ENCODE measurements around the gene CCR9. TPM values are rescaled to one million over a fixed set of nuclear protein-coding genes. Genes with fewer than 3 reads are reported as not detected.

The CCR9 gene
- total RNA-seq, 5 donors from 2014 or later (not counting 1 experiment from before 2014, with no cell fraction given) = 2.1 to 10.0 (median 4.2) TPM

GRCh38 chr3:45860481-45860880, 25.9 kb upstream of the CCR9 start:
- no peaks in the 10 kb centered on the region for H3K9me3 ChIP-seq
- Mint-ChIP-seq H3K27me3 (peaks cover 8 to 24% of the 10 kb centered on the region in 2 donors), H3K4me1 (peaks cover 31 to 37% (median 35%) of the 10 kb centered on the region in 3 donors), H3K36me3 (peaks cover 4% of the 10 kb centered on the region), H3K4me3 (no peak overlapping the region), H3K9me3 (peaks cover 3 to 9% (median 8%) of the 10 kb centered on the region in 3 donors), H3K27ac (no peak overlapping the region)
- H3K27me3 ChIP-seq (replicated peaks in 1 of 2; ENCODE audit: control insufficient read depth in 2 of 2, extremely low read depth in 1 of 2, insufficient read depth in 2 of 2, low read length in 1 of 2) = peaks cover 0 to 3% of the 10 kb centered on the region in 2 experiments
- CTCF ChIA-PET = no interaction called here
- DNase-seq = no peak
- POLR2A ChIA-PET = no interaction called here
- H3K4me3 ChIP-seq (ENCODE audit: control insufficient read depth in 1 of 2, extremely low read depth in 1 of 2, low read length in 1 of 2) = no peak overlapping the region
- peaks cover 4 to 19% of the 10 kb centered on the region in 2 experiments for H3K4me1 ChIP-seq (ENCODE audit: control insufficient read depth in 1 of 2, extremely low read depth in 1 of 2, insufficient read depth in 2 of 2, low read length in 2 of 2)
- no peak for ATAC-seq (replicated peaks in 1 of 4)
- H3K27ac ChIP-seq (ENCODE audit: low read length) = no peak overlapping the region
- no peaks in the 10 kb centered on the region for H3K36me3 ChIP-seq (ENCODE audit: control insufficient read depth in 2 of 2, extremely low read depth in 1 of 2, insufficient read depth in 1 of 2, low read length in 1 of 2)
- WGBS (ENCODE audit: insufficient coverage) = no CpG with 5 or more reads among the region's 4 CpGs

GRCh38 chr3:45861043-45861719, 25.2 kb upstream of the CCR9 start:
- peaks cover 0 to 3% of the 10 kb centered on the region in 2 experiments for H3K27me3 ChIP-seq (replicated peaks in 1 of 2; ENCODE audit: control insufficient read depth in 2 of 2, extremely low read depth in 1 of 2, insufficient read depth in 2 of 2, low read length in 1 of 2)
- H3K4me1 ChIP-seq (ENCODE audit: control insufficient read depth in 1 of 2, extremely low read depth in 1 of 2, insufficient read depth in 2 of 2, low read length in 2 of 2) = peaks cover 4 to 22% of the 10 kb centered on the region in 2 experiments
- H3K36me3 Mint-ChIP-seq = peaks cover 4% of the 10 kb centered on the region
- H3K4me3 Mint-ChIP-seq = no peak overlapping the region
- peaks cover 8 to 24% of the 10 kb centered on the region in 2 donors for H3K27me3 Mint-ChIP-seq
- ChIA-PET POLR2A (interaction anchor here (0.6 kb wide), 2 partner anchors 11 to 220 kb away, joined by 3 read pairs; no protein-coding TSS in a partner anchor), CTCF (interaction anchor here (0.6 to 0.9 kb wide), 3 partner anchors 20 to 681 kb away, joined by 3 read pairs; no protein-coding TSS in a partner anchor)
- H3K9me3 Mint-ChIP-seq = peaks cover 3 to 9% (median 8%) of the 10 kb centered on the region in 3 donors
- H3K4me3 ChIP-seq (ENCODE audit: control insufficient read depth in 1 of 2, extremely low read depth in 1 of 2, low read length in 1 of 2) = no peak overlapping the region
- ATAC-seq (replicated peaks in 1 of 4) = no peak
- 50% methylated on average over 1 of the region's 7 CpGs for WGBS (ENCODE audit: insufficient coverage)
- H3K36me3 ChIP-seq (ENCODE audit: control insufficient read depth in 2 of 2, extremely low read depth in 1 of 2, insufficient read depth in 1 of 2, low read length in 1 of 2) = no peaks in the 10 kb centered on the region
- H3K27ac Mint-ChIP-seq = peak overlapping the region; percentile 37 to 72
- H3K9me3 ChIP-seq = no peaks in the 10 kb centered on the region
- peaks cover 31 to 38% (median 36%) of the 10 kb centered on the region in 3 donors for H3K4me1 Mint-ChIP-seq
- no peak for DNase-seq
- H3K27ac ChIP-seq (ENCODE audit: low read length) = no peak overlapping the region

GRCh38 chr3:45864760-45865519, 21.4 kb upstream of the CCR9 start:
- Mint-ChIP-seq H3K4me1 (peaks cover 44 to 51% (median 45%) of the 10 kb centered on the region in 3 donors), H3K27ac (peak overlapping the region in 1 of 2 donors; percentile 23), H3K27me3 (peaks cover 13 to 24% of the 10 kb centered on the region in 2 donors), H3K9me3 (peaks cover 3 to 9% (median 8%) of the 10 kb centered on the region in 3 donors), H3K36me3 (peaks cover 4% of the 10 kb centered on the region), H3K4me3 (peak overlapping the region in 1 of 3 donors; percentile 39)
- H3K9me3 ChIP-seq = no peaks in the 10 kb centered on the region
- WGBS (ENCODE audit: insufficient coverage) = 0% methylated on average over 1 of the region's 8 CpGs
- no peak overlapping the region for H3K27ac ChIP-seq (ENCODE audit: low read length)
- H3K27me3 ChIP-seq (replicated peaks in 1 of 2; ENCODE audit: control insufficient read depth in 2 of 2, extremely low read depth in 1 of 2, insufficient read depth in 2 of 2, low read length in 1 of 2) = peaks cover 0 to 7% of the 10 kb centered on the region in 2 experiments
- CTCF ChIA-PET = interaction anchor here in 1 of 2 donors (1.0 to 1.1 kb wide), 2 partner anchors 23 to 24 kb away, joined by 3 to 4 read pairs; partner anchors contain the start of gene LZTFL1
- peak in 3 of 35 experiments; percentile 9 to 40 (median 21) for DNase-seq
- ATAC-seq (replicated peaks in 1 of 4) = peak; percentile 4 to 61 (median 36)
- POLR2A ChIA-PET = interaction anchor here (0.6 to 1.0 kb wide), 3 partner anchors 22 to 876 kb away, joined by 3 to 4 read pairs (median 3); no protein-coding TSS in a partner anchor
- H3K4me1 ChIP-seq (ENCODE audit: control insufficient read depth in 1 of 2, extremely low read depth in 1 of 2, insufficient read depth in 2 of 2, low read length in 2 of 2) = peaks cover 17 to 33% of the 10 kb centered on the region in 2 experiments
- H3K36me3 ChIP-seq (ENCODE audit: control insufficient read depth in 2 of 2, extremely low read depth in 1 of 2, insufficient read depth in 1 of 2, low read length in 1 of 2) = no peaks in the 10 kb centered on the region
- no peak overlapping the region for H3K4me3 ChIP-seq (ENCODE audit: control insufficient read depth in 1 of 2, extremely low read depth in 1 of 2, low read length in 1 of 2)

GRCh38 chr3:45865563-45865962, 20.8 kb upstream of the CCR9 start:
- H3K9me3 ChIP-seq = no peaks in the 10 kb centered on the region
- H3K27ac ChIP-seq (ENCODE audit: low read length) = no peak overlapping the region
- no peak overlapping the region for H3K4me3 ChIP-seq (ENCODE audit: control insufficient read depth in 1 of 2, extremely low read depth in 1 of 2, low read length in 1 of 2)
- no peaks in the 10 kb centered on the region for H3K36me3 ChIP-seq (ENCODE audit: control insufficient read depth in 2 of 2, extremely low read depth in 1 of 2, insufficient read depth in 1 of 2, low read length in 1 of 2)
- peak overlapping the region in 1 of 3 donors; percentile 39 for H3K4me3 Mint-ChIP-seq
- no peak overlapping the region for H3K27ac Mint-ChIP-seq
- H3K4me1 ChIP-seq (ENCODE audit: control insufficient read depth in 1 of 2, extremely low read depth in 1 of 2, insufficient read depth in 2 of 2, low read length in 2 of 2) = peaks cover 22 to 36% of the 10 kb centered on the region in 2 experiments
- ChIA-PET POLR2A (interaction anchor here in 1 of 2 donors (1.0 kb wide), 1 partner anchor 23 kb away, joined by 3 read pairs; no protein-coding TSS in a partner anchor), CTCF (interaction anchor here in 1 of 2 donors (1.0 to 1.1 kb wide), 2 partner anchors 23 to 24 kb away, joined by 3 to 4 read pairs; partner anchors contain the start of gene LZTFL1)
- WGBS (ENCODE audit: insufficient coverage) = 82% methylated on average over 3 of the region's 6 CpGs
- peaks cover 4% of the 10 kb centered on the region for H3K36me3 Mint-ChIP-seq
- H3K27me3 ChIP-seq (replicated peaks in 1 of 2; ENCODE audit: control insufficient read depth in 2 of 2, extremely low read depth in 1 of 2, insufficient read depth in 2 of 2, low read length in 1 of 2) = peaks cover 0 to 7% of the 10 kb centered on the region in 2 experiments
- ATAC-seq (replicated peaks in 1 of 4) (no peak), DNase-seq (no peak)
- H3K4me1 Mint-ChIP-seq = peaks cover 49 to 56% (median 50%) of the 10 kb centered on the region in 3 donors
- peaks cover 13 to 24% of the 10 kb centered on the region in 2 donors for H3K27me3 Mint-ChIP-seq
- peaks cover 3 to 9% (median 8%) of the 10 kb centered on the region in 3 donors for H3K9me3 Mint-ChIP-seq

GRCh38 chr3:45868213-45868612, 18.1 kb upstream of the CCR9 start:
- no peak overlapping the region for H3K4me3 Mint-ChIP-seq
- H3K9me3 Mint-ChIP-seq = peaks cover 3 to 8% (median 5%) of the 10 kb centered on the region in 3 donors
- Histone ChIP-seq H3K4me3 (ENCODE audit: control insufficient read depth in 1 of 2, extremely low read depth in 1 of 2, low read length in 1 of 2) (no peak overlapping the region), H3K9me3 (no peaks in the 10 kb centered on the region), H3K4me1 (ENCODE audit: control insufficient read depth in 1 of 2, extremely low read depth in 1 of 2, insufficient read depth in 2 of 2, low read length in 2 of 2) (peaks cover 30 to 47% of the 10 kb centered on the region in 2 experiments), H3K27ac (ENCODE audit: low read length) (no peak overlapping the region), H3K27me3 (replicated peaks in 1 of 2; ENCODE audit: control insufficient read depth in 2 of 2, extremely low read depth in 1 of 2, insufficient read depth in 2 of 2, low read length in 1 of 2) (peaks cover 0 to 17% of the 10 kb centered on the region in 2 experiments), H3K36me3 (ENCODE audit: control insufficient read depth in 2 of 2, extremely low read depth in 1 of 2, insufficient read depth in 1 of 2, low read length in 1 of 2) (no peaks in the 10 kb centered on the region)
- peaks cover 9 to 10% of the 10 kb centered on the region in 2 donors for H3K27me3 Mint-ChIP-seq
- ChIA-PET POLR2A (no interaction called here), CTCF (no interaction called here)
- no CpG with 5 or more reads among the region's 2 CpGs for WGBS (ENCODE audit: insufficient coverage)
- H3K27ac Mint-ChIP-seq = no peak overlapping the region
- no peak for DNase-seq
- H3K4me1 Mint-ChIP-seq = peaks cover 57 to 62% (median 61%) of the 10 kb centered on the region in 3 donors
- H3K36me3 Mint-ChIP-seq = peaks cover 4% of the 10 kb centered on the region
- ATAC-seq (replicated peaks in 1 of 4) = no peak

GRCh38 chr3:45868650-45869049, 17.7 kb upstream of the CCR9 start:
- Histone ChIP-seq H3K4me1 (ENCODE audit: control insufficient read depth in 1 of 2, extremely low read depth in 1 of 2, insufficient read depth in 2 of 2, low read length in 2 of 2) (peaks cover 30 to 47% of the 10 kb centered on the region in 2 experiments), H3K27me3 (replicated peaks in 1 of 2; ENCODE audit: control insufficient read depth in 2 of 2, extremely low read depth in 1 of 2, insufficient read depth in 2 of 2, low read length in 1 of 2) (peaks cover 0 to 14% of the 10 kb centered on the region in 2 experiments), H3K27ac (ENCODE audit: low read length) (no peak overlapping the region), H3K4me3 (ENCODE audit: control insufficient read depth in 1 of 2, extremely low read depth in 1 of 2, low read length in 1 of 2) (no peak overlapping the region), H3K36me3 (ENCODE audit: control insufficient read depth in 2 of 2, extremely low read depth in 1 of 2, insufficient read depth in 1 of 2, low read length in 1 of 2) (no peaks in the 10 kb centered on the region), H3K9me3 (no peaks in the 10 kb centered on the region)
- ATAC-seq (replicated peaks in 1 of 4) (no peak), DNase-seq (no peak)
- Mint-ChIP-seq H3K27ac (no peak overlapping the region), H3K9me3 (peaks cover under 1 to 4% (median 2%) of the 10 kb centered on the region in 3 donors), H3K4me3 (peak overlapping the region in 1 of 3 donors; percentile 68), H3K4me1 (peaks cover 57 to 63% (median 61%) of the 10 kb centered on the region in 3 donors), H3K27me3 (peaks cover 5 to 6% of the 10 kb centered on the region in 2 donors), H3K36me3 (peaks cover under 1% of the 10 kb centered on the region)
- CTCF ChIA-PET = no interaction called here
- 89% methylated on average over 1 of the region's 2 CpGs for WGBS (ENCODE audit: insufficient coverage)
- POLR2A ChIA-PET = interaction anchor here in 1 of 2 donors (0.7 kb wide), 1 partner anchor 12 kb away, joined by 4 read pairs; no protein-coding TSS in a partner anchor
